ENCODE results near the gene LGALS16. TPM values are rescaled to one million over a fixed set of nuclear protein-coding genes. Genes with fewer than 3 reads are reported as not detected.

The LGALS16 gene
- total RNA-seq, 1 experiment from 2014 or later: not detected

DNA sequence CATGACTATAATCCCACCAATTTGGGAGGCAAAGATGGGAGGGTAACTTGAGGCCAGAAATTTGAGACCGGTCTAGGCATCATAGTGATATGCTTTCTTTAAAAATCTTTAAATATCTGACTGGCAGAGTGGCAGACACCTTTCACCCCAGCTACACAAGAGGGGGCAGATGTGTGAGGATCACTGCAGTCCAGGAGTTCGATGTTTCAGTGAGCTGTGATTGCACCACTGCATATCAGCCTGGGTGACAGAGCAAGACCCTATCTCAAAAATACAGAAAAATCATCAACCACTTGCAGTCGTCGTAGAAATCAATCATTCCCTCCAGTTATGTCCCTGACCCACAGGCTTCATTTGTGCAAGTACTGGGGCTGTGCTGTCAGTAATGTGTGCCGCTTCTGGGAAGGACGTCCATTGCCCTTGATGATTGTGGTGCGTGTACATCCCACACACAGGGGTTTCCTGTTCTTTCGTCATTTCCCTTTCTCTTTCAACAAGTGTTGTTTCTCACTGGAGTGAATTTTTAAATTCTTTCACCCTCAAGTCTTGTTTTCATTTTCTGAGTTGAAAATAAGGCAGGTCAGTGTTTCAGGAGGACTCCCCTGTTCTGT lies 50.0 kb downstream of the LGALS16 start:
- WGBS (ENCODE audit: extremely low coverage, insufficient read length, low lambda C conversion rate): no CpG with 5 or more reads among the region's 8 CpGs
- Histone ChIP-seq H3K4ac (ENCODE audit: low read depth, low read length) (no peak overlapping the region), H2AFZ (ENCODE audit: low read length) (no peak overlapping the region), H3K4me1 (ENCODE audit: insufficient read depth, low read length) (no peaks in the 10 kb centered on the region), H3K9ac (ENCODE audit: extremely low read depth, insufficient read length, low read length) (no peak overlapping the region), H4K8ac (replicated peaks; ENCODE audit: insufficient read length, low read depth, low read length) (no peak overlapping the region), H3K23ac (ENCODE audit: insufficient read length, low read depth, low read length) (no peak overlapping the region), H3K79me1 (ENCODE audit: insufficient read depth, low read depth, low read length, poor library complexity, severe bottlenecking) (no peaks in the 10 kb centered on the region), H3K23me2 (ENCODE audit: insufficient read length, low read depth, low read length, poor library complexity, severe bottlenecking) (no peaks in the 10 kb centered on the region), H2BK12ac (ENCODE audit: insufficient read length, low read depth, low read length) (no peak overlapping the region), H3K14ac (ENCODE audit: insufficient read depth, low read length) (no peak overlapping the region), H2BK5ac (ENCODE audit: insufficient read length, low read length) (no peak overlapping the region), H3K9me3 (ENCODE audit: control insufficient read depth, low read depth, low read length) (no peaks in the 10 kb centered on the region), H3K27ac (ENCODE audit: insufficient read length, low read depth, low read length) (no peak overlapping the region), H3T11ph (ENCODE audit: low read length) (no peak overlapping the region), H2BK15ac (ENCODE audit: low read depth, low read length) (no peak overlapping the region), H3K56ac (ENCODE audit: insufficient read length, low read depth, low read length) (no peak overlapping the region), H4K20me1 (ENCODE audit: control insufficient read depth, insufficient read depth, insufficient read length) (no peaks in the 10 kb centered on the region), H2BK20ac (ENCODE audit: low read depth, low read length, poor library complexity, severe bottlenecking) (no peak overlapping the region), H4K91ac (ENCODE audit: insufficient read length, low read depth, low read length) (no peak overlapping the region), H4K5ac (ENCODE audit: insufficient read length, low read depth, low read length) (no peak overlapping the region), H2AK5ac (ENCODE audit: insufficient read length, low read length) (no peak overlapping the region), H2BK120ac (ENCODE audit: low read depth, low read length, poor library complexity, severe bottlenecking) (no peak overlapping the region), H3K79me2 (ENCODE audit: insufficient read depth, low read length) (no peaks in the 10 kb centered on the region), H3K18ac (ENCODE audit: insufficient read length, low read depth, low read length) (no peak overlapping the region), H3K27me3 (ENCODE audit: insufficient read depth, low read length) (no peaks in the 10 kb centered on the region), H3K4me2 (ENCODE audit: insufficient read depth, insufficient read length, low read length) (no peak overlapping the region)
- no peaks in the 10 kb centered on the region for H3K36me3 Mint-ChIP-seq (ENCODE audit: insufficient read depth in 1 of 3, low read depth in 3 of 3)
- DNase-seq: no peak
- H3K27me3 Mint-ChIP-seq (ENCODE audit: low read depth): peaks cover 2% of the 10 kb centered on the region; the same call in 1 of the 2 replicates
- no peak overlapping the region for H3K4me3 Mint-ChIP-seq
- H3K4me1 Mint-ChIP-seq: peaks cover 0 to 2% of the 10 kb centered on the region in 2 experiments; a peak in 1 of 4 replicates
- H3K27ac Mint-ChIP-seq: no peak overlapping the region
- TF ChIP-seq CTCF (conservative IDR thresholded peaks at IDR 0.05): no peak
- no peaks in the 10 kb centered on the region for H3K9me3 Mint-ChIP-seq

All from H9 (cell line).